NCI-H774 (cell line): Measurements from ENCODE around the gene CATSPERZ.

Source experiments
- DNase-seq: peaks from one replicate; lab custom pipeline; 2025; lab: John Stamatoyannopoulos, UW

CATSPERZ gene, protein sequence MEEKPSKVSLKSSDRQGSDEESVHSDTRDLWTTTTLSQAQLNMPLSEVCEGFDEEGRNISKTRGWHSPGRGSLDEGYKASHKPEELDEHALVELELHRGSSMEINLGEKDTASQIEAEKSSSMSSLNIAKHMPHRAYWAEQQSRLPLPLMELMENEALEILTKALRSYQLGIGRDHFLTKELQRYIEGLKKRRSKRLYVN

DNA sequence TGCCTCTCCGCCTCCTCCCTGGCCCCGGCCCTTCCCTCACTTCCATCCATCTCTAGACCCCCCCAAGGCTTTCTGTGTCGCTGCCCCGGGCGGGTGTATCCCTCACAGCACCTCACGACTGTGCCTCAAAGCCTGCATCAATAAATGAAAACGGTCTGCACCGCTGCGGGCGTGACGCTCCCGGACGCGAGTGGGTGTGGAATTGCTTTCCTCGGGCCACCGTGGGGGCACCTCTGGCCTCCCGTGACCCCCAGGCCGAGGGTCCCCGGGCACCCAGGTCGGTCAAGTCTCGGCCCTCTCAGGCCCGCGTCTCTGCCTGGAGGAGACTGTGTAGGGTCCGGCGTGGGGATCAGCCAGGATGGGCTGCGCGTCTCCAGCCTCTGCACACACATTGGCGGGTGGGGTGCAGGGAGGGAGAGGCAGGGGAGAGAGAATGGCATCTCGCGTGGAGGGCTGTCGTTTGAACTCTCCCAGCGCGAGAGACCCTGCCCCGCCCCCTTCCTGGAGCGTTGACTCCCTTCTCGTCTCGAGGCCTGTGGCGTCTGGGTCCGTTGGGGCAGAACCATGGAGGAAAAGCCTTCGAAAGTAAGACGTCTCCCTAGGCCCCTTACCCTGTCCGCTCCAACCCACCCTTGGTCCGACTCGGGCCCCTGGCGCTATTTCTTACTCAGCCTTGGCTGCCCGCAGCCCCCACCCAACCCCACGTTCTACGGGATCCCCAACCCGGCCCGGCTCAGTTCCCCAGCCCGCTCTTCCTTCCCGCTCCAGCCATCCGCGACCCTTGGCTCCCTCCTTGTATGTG is at the start of gene CATSPERZ:
Gene CATSPERZ (plus strand): TSS at position 512 of the 802 bp plus-strand sequence. CDS start 53 bp downstream, at position 565.
- no peak for DNase-seq

- DNase-seq = no peak
Measured at GRCh38 chr11:64250415-64251015, 49.6 kb upstream of the CATSPERZ start.

- peak; percentile 54 for DNase-seq
Measured at GRCh38 chr11:64251016-64251752, 49.0 kb upstream of the CATSPERZ start, which contains the start of gene PLCB3. TSS of gene PLCB3 (plus strand) at chr11:64251530. CDS start at chr11:64251650, 120 bp downstream.

- DNase-seq = no peak
Measured at GRCh38 chr11:64251753-64252002, 48.5 kb upstream of the CATSPERZ start.

DNA sequence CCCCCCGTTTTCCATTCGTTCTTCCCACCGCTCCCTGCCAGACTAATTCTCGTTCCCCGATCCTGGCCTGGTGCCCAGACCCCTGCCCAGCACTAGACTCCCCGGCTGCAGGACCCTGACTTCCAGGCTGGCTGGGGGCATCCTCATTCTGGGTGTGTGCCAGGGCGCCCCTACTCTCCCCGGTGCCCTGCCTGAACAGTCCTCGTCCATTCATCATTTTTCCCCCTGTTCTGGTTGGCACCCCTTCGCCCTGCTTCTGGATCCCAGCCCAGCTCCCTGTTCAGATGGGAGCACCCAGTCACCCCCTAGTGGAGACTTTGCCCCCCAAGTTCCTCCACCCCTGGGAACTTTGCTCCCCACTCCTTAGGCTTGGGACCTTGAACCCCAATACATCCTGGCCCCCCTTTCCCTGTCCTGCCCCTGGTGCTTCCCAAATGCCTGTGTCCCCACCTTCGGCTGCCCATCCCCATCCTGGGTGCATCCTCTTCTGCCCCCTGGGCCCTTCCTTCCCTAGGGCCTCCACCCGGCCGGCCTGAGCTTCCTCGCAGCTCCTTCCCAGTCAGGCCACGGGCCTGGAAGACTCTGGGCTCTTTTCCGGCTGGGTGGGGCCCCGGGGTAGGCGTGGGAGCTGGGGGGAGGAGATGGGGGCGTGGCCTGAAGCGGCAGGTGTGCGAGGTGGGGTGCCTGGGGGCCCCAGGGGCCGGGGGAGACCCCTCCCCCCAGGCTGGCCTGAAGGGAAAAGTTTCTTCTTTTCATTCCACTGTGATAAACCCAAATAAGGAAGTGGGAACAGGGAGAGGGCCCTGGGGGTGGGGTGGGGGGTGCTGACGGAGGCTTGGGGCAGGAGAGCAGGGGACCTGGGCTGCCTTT is 47.9 kb upstream of the CATSPERZ start:
- peak; percentile 16 for DNase-seq

GRCh38 chr11:64253043-64253442 is 47.1 kb upstream of the CATSPERZ start:
- no peak for DNase-seq

- DNase-seq = no peak
Measured at GRCh38 chr11:64253481-64253880, 46.7 kb upstream of the CATSPERZ start.

DNA sequence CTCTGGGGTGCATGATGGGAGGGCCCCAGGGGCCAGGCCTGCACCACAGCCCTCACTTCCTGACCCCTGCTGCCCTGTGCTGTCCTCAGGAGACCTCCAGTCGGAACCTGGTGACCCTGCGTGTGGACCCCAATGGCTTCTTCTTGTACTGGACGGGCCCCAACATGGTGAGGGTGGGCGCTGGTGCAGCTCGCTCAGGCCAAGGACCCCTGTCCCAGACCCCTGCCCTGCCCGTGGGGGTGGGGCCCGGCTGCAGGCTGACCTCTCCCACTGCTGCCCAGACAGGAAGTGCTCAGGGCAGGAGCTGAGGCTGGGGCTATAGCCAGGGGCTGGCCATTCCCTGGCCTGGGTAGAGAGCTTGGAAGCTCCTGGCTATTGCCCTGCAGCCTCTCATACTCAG is 45.8 kb upstream of the CATSPERZ start:
- DNase-seq = no peak

DNA sequence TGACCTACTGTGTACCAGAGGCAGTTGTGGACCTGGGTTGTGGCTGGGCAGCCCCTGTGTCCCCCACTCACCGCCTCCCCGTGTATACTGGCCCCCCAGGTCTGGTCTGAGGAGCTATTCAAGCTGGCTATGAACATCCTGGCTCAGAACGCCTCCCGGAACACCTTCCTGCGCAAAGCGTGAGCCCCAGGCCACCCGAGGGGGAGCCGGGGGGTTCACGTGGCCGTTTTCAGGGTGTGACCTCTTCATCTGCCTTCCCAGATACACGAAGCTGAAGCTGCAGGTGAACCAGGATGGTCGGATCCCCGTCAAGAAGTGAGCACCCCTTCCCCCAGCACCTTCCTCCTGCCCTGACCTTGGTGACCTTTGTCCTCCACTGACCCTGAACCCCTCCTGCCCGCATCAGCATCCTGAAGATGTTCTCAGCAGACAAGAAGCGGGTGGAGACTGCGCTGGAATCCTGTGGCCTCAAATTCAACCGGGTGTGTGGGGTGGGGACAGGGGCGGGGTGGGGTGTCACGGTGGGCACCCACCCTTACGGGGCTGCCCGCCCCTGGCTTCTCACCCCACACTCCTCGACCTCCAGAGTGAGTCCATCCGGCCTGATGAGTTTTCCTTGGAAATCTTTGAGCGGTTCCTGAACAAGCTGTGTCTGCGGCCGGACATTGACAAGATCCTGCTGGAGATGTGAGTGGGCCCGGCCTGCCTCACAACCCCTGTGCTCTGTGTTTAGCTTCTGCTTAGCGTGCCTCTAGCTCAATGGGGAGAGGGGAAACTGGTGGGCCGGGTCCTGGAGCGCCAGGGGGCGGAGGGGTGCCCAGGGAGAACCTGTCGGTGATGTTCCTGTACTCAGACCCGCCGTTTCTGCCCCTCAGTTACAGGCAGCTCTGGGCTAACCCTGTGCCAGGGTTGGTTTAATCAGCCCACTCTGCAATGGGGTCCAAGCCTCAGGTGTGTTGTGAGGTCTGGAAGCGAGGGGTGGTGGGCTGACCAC is 44.7 kb upstream of the CATSPERZ start:
- no peak for DNase-seq

DNA sequence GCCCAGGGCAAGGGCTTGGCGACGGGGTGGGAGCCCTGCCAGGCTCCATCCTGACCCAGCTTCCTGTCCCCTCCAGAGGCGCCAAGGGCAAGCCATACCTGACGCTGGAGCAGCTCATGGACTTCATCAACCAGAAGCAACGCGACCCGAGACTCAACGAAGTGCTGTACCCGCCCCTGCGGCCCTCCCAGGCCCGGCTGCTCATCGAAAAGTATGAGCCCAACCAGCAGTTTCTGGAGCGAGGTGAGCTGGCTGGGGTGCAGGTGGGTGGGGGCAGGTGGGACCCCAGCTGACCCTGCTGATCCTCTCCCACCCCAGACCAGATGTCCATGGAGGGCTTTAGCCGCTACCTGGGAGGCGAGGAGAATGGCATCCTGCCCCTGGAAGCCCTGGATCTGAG is 43.9 kb upstream of the CATSPERZ start:
- no peak for DNase-seq

DNA sequence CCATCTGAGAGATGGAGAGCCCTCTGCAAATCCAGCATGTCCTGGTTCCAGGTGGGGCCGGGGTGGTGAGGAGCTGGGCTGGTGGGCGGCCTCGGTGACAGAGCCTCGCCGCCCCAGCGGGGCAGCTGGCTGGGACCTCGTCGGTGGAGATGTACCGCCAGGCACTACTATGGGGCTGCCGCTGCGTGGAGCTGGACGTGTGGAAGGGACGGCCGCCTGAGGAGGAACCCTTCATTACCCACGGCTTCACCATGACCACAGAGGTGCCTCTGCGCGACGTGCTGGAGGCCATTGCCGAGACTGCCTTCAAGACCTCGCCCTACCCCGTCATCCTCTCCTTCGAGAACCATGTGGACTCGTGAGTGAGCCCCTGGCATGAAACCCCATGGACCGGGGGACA is 41.8 kb upstream of the CATSPERZ start:
- no peak for DNase-seq

DNA sequence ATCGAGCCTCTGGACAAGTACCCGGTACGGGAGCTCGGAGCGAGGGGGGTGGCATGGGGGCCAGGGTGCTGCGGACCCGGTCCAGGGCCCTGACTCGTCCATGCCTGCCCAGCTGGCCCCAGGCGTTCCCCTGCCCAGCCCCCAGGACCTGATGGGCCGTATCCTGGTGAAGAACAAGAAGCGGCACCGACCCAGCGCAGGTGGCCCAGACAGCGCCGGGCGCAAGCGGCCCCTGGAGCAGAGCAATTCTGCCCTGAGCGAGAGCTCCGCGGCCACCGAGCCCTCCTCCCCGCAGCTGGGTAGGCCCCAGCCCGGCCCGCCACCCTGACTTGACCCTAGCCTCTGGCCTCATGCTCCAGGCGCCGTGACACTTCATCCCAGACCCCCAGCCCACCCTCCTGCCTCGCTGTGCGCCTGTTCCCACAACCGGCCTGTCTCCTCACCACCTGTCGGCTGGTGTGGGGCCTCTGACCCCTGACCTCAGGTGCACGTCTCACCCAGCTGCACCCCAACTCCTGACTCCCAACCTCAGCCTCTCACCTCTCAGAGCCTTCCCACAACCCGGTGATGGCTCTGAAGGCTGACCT is 41.1 kb upstream of the CATSPERZ start:
- DNase-seq = no peak

GRCh38 chr11:64259533-64260067 is 40.6 kb upstream of the CATSPERZ start:
- no peak for DNase-seq

GRCh38 chr11:64260147-64260708 is 39.9 kb upstream of the CATSPERZ start:
- DNase-seq = no peak

GRCh38 chr11:64261556-64262080 is 38.5 kb upstream of the CATSPERZ start:
- DNase-seq = no peak

DNA sequence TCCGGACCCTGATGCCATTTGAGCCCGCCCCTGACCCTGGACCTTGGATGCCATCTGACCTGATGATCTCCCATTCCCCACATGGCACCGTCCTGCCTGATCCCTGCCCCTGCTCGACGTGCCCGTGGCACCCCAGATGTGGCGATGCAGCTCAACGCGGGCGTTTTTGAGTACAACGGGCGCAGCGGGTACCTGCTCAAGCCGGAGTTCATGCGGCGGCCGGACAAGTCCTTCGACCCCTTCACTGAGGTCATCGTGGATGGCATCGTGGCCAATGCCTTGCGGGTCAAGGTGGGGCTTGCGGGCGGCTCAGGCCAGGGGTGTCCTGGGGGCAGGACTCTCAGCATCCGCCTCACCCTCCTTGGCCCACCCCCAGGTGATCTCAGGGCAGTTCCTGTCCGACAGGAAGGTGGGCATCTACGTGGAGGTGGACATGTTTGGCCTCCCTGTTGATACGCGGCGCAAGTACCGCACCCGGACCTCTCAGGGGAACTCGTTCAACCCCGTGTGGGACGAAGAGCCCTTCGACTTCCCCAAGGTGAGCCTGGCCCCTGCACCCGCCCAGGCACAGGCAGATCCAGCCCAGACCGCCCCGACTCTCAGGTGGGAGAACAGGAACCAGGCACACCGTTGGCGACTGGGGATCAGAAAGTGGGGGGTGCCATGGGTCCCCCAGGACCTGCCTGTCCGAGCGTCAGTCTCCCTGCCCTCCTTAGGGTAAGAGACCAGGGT is 37.7 kb upstream of the CATSPERZ start:
- DNase-seq = no peak

GRCh38 chr11:64263021-64263946 is 36.9 kb upstream of the CATSPERZ start:
- DNase-seq = no peak
